ENCODE data around the gene CCDC150. TPM values are rescaled to one million over a fixed set of nuclear protein-coding genes. Genes with fewer than 3 reads are reported as not detected.
"Not testable (repeated sequence)": the region's sequence is repeated elsewhere in the genome, so short reads cannot be mapped to it uniquely, and the experiment has no call there.

CCDC150 gene
- total RNA-seq, 1 experiment from 2014 or later = 13.1 TPM

DNA sequence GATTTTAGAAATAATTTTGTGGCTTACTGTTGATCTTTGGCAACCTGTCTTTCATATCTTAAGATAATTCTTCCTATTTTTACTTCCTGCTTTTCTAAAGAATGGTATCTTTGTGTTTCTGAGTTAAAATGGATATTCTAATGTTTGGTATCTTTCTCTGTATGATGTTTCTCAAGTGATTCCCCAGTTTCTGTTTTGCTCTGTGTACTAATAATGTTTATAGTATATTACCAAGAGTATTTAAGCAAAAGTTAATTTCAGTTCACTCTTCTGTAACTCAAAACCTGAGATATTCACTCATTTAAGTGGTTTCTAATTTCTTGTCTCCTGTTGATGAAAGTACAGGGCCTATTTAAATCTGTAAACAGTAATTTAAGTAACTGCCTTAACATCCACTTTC, 58.3 kb downstream of the CCDC150 start:
- no peak overlapping the region for H2AFZ ChIP-seq (ENCODE audit: low read length)
- 0 out of 2 replicates have a peak, but pooled peaks cover 4% of the 10 kb centered on the region for H3K4me1 ChIP-seq (ENCODE audit: insufficient read depth, low read length)
- H3K9me2 ChIP-seq (replicated peaks; ENCODE audit: low read length) = no peaks in the 10 kb centered on the region
- no peak for TF ChIP-seq EZH2phosphoT487 (IDR thresholded peaks at IDR 0.05; ENCODE audit: borderline replicate concordance, low read length)
- TF ChIP-seq EZH2 (IDR thresholded peaks at IDR 0.05; ENCODE audit: low read length, unreplicated experiment) = no peak
- TF ChIP-seq CTCF (conservative IDR thresholded peaks at IDR 0.05; ENCODE audit: low read depth, low read length) = no peak
- no peaks in the 10 kb centered on the region for H3K27me3 ChIP-seq (ENCODE audit: low read length)
- H3F3A ChIP-seq (ENCODE audit: low read length, unreplicated experiment) = no peaks in the 10 kb centered on the region
- H3K36me3 ChIP-seq (ENCODE audit: low read depth, low read length) = peaks cover 3% of the 10 kb centered on the region; the same call in 1 of the 2 replicates
- ATAC-seq = no peak
- ChIA-PET POLR2A (ENCODE audit: unreplicated experiment) (no interaction called here), CTCF (interaction anchor here (0.6 kb wide), 1 partner anchor 415 kb away, joined by 4 read pairs; no protein-coding TSS in a partner anchor)
- no peak for DNase-seq
- no peaks in the 10 kb centered on the region for H3K9me3 ChIP-seq (ENCODE audit: low read length)
- no peak overlapping the region for H3K9ac ChIP-seq (ENCODE audit: low read length)
- intact Hi-C loops (cut with micrococcal nuclease) = no loop called here
- no peaks in the 10 kb centered on the region for H4K20me1 ChIP-seq (ENCODE audit: low read length)
- H3K79me2 ChIP-seq (ENCODE audit: low read length) = no peaks in the 10 kb centered on the region
- no TSS peak for BruUV-seq (replicated peaks)
- no peak overlapping the region for H3K4me2 ChIP-seq (ENCODE audit: low read length)
- no peak overlapping the region for H3K27ac ChIP-seq (ENCODE audit: low read length)
- no peak overlapping the region for H3K4me3 ChIP-seq (ENCODE audit: low read length)

DNA sequence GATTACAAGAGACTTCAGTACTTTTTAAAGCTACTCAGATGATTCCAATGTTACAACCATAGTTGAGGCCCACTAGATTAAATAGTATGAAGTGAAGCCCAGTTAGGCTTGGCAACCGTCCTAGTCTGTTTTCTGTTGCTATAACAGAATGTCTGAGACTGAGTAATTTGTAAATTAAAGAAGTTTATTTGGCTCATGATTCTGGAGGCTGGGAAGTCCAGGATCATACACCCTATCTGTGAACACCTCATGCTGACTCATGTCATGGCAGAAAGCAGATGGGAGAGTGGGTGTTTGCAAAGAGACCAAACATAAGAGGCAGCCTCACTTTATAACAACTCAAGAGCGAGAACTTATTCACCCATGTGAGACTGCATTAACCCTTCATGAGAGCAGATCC, 63.1 kb downstream of the CCDC150 start:
- DNase-seq (no peak), ATAC-seq (no peak)
- Histone ChIP-seq H3F3A (ENCODE audit: low read length, unreplicated experiment) (no peaks in the 10 kb centered on the region), H3K4me2 (ENCODE audit: low read length) (no peak overlapping the region), H3K4me1 (ENCODE audit: insufficient read depth, low read length) (no peaks in the 10 kb centered on the region), H4K20me1 (ENCODE audit: low read length) (no peaks in the 10 kb centered on the region), H3K9me3 (ENCODE audit: low read length) (no peaks in the 10 kb centered on the region), H3K9me2 (replicated peaks; ENCODE audit: low read length) (no peaks in the 10 kb centered on the region), H3K27me3 (ENCODE audit: low read length) (no peaks in the 10 kb centered on the region), H3K36me3 (ENCODE audit: low read depth, low read length) (peaks cover 3% of the 10 kb centered on the region; the same call in 1 of the 2 replicates), H2AFZ (ENCODE audit: low read length) (no peak overlapping the region), H3K9ac (ENCODE audit: low read length) (no peak overlapping the region), H3K79me2 (ENCODE audit: low read length) (no peaks in the 10 kb centered on the region), H3K4me3 (ENCODE audit: low read length) (no peak overlapping the region), H3K27ac (ENCODE audit: low read length) (no peak overlapping the region)
- POLR2A ChIA-PET (ENCODE audit: unreplicated experiment) = no interaction called here
- intact Hi-C loops (cut with micrococcal nuclease) = no loop called here
- CTCF ChIA-PET = no interaction called here
- BruUV-seq (replicated peaks) = no TSS peak
- TF ChIP-seq EZH2 (IDR thresholded peaks at IDR 0.05; ENCODE audit: low read length, unreplicated experiment) (no peak), CTCF (conservative IDR thresholded peaks at IDR 0.05; ENCODE audit: low read depth, low read length) (no peak), EZH2phosphoT487 (IDR thresholded peaks at IDR 0.05; ENCODE audit: borderline replicate concordance, low read length) (no peak)

- Histone ChIP-seq H3K27ac (ENCODE audit: low read length) (no peak overlapping the region), H3K9me3 (ENCODE audit: low read length) (no peaks in the 10 kb centered on the region), H3K27me3 (ENCODE audit: low read length) (no peaks in the 10 kb centered on the region), H2AFZ (ENCODE audit: low read length) (no peak overlapping the region), H3F3A (ENCODE audit: low read length, unreplicated experiment) (no peaks in the 10 kb centered on the region), H3K4me2 (ENCODE audit: low read length) (no peak overlapping the region), H3K36me3 (ENCODE audit: low read depth, low read length) (peaks cover 3% of the 10 kb centered on the region; the same call in 1 of the 2 replicates), H3K9me2 (replicated peaks; ENCODE audit: low read length) (no peaks in the 10 kb centered on the region), H4K20me1 (ENCODE audit: low read length) (no peaks in the 10 kb centered on the region), H3K4me3 (ENCODE audit: low read length) (no peak overlapping the region), H3K4me1 (ENCODE audit: insufficient read depth, low read length) (no peaks in the 10 kb centered on the region), H3K9ac (ENCODE audit: low read length) (no peak overlapping the region), H3K79me2 (ENCODE audit: low read length) (no peaks in the 10 kb centered on the region)
- ATAC-seq (no peak), DNase-seq (no peak)
- ChIA-PET POLR2A (ENCODE audit: unreplicated experiment) (no interaction called here), CTCF (no interaction called here)
- BruUV-seq (replicated peaks) = no TSS peak
- no peak for TF ChIP-seq CTCF (conservative IDR thresholded peaks at IDR 0.05; ENCODE audit: low read depth, low read length)
- intact Hi-C loops (cut with micrococcal nuclease) = no loop called here
These were observed 64.2 kb downstream of the CCDC150 start for GRCh38 chr2:196703695-196704094.

DNA sequence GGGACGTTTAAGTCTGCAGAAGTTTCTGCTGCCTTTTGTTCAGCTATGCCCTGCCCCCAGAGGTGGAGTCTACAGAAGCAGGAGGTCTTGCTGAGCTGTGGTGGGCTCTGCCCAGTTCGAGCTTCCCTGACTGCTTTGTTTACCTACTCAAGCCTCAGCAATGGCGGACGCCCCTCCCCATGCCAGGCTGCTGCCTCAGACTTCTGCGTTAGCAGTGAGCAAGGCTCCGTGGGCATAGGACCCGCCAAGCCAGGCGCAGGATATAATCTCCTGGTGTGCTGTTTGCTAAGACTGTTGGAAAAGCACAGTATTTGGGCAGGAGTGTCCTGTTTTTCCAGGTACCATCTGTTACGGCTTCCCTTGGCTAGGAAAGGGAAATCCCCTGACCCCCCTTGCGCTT, 70.5 kb downstream of the CCDC150 start:
- CTCF ChIA-PET; BruUV-seq (replicated peaks); intact Hi-C loops (cut with micrococcal nuclease); H3K4me1 ChIP-seq (ENCODE audit: insufficient read depth, low read length); H3K79me2 ChIP-seq (ENCODE audit: low read length); H3K27ac ChIP-seq (ENCODE audit: low read length); H3K9ac ChIP-seq (ENCODE audit: low read length); H3K36me3 ChIP-seq (ENCODE audit: low read depth, low read length); H4K20me1 ChIP-seq (ENCODE audit: low read length); H3K4me2 ChIP-seq (ENCODE audit: low read length); H3K9me3 ChIP-seq (ENCODE audit: low read length); DNase-seq; H3K9me2 ChIP-seq (replicated peaks; ENCODE audit: low read length); ATAC-seq; H3K27me3 ChIP-seq (ENCODE audit: low read length); POLR2A ChIA-PET (ENCODE audit: unreplicated experiment); H3F3A ChIP-seq (ENCODE audit: low read length, unreplicated experiment); H3K4me3 ChIP-seq (ENCODE audit: low read length); H2AFZ ChIP-seq (ENCODE audit: low read length): not testable (repeated sequence)
